ENCODE measurements around the gene HAO2.
"Not testable (repeated sequence)": the region's sequence is repeated elsewhere in the genome, so short reads cannot be mapped to it uniquely, and the experiment has no call there.

The HAO2 gene

GRCh38 chr1:119347858-119348257 is 20.7 kb upstream of the HAO2 start:
- Histone ChIP-seq H3K27ac (ENCODE audit: low read depth, low read length) (peak overlapping the region; percentile 49), H3K4me3 (ENCODE audit: low read depth, low read length) (no peak overlapping the region), H3K36me3 (ENCODE audit: control insufficient read depth, insufficient read depth, low read length) (no peaks in the 10 kb centered on the region), H3K9me3 (ENCODE audit: control insufficient read depth, insufficient read depth, low read length) (peaks cover 27% of the 10 kb centered on the region), H3K4me1 (ENCODE audit: control insufficient read depth, insufficient read depth, low read length) (peaks cover 27% of the 10 kb centered on the region), H3K9ac (ENCODE audit: low read depth, low read length) (no peak overlapping the region), H3K27me3 (ENCODE audit: control insufficient read depth, insufficient read depth, low read length) (no peaks in the 10 kb centered on the region)

- no peaks in the 10 kb centered on the region for H3K36me3 ChIP-seq (ENCODE audit: control insufficient read depth, insufficient read depth, low read length)
- H3K9ac ChIP-seq (ENCODE audit: low read depth, low read length) = no peak overlapping the region
- H3K27ac ChIP-seq (ENCODE audit: low read depth, low read length) = no peak overlapping the region
- H3K4me3 ChIP-seq (ENCODE audit: low read depth, low read length) = no peak overlapping the region
- no peaks in the 10 kb centered on the region for H3K27me3 ChIP-seq (ENCODE audit: control insufficient read depth, insufficient read depth, low read length)
- H3K4me1 ChIP-seq (ENCODE audit: control insufficient read depth, insufficient read depth, low read length) = peaks cover 20% of the 10 kb centered on the region
- peaks cover 24% of the 10 kb centered on the region for H3K9me3 ChIP-seq (ENCODE audit: control insufficient read depth, insufficient read depth, low read length)
Measured at GRCh38 chr1:119348941-119349340, 19.6 kb upstream of the HAO2 start.

- not testable (repeated sequence) for H3K9ac ChIP-seq (ENCODE audit: low read depth, low read length); H3K36me3 ChIP-seq (ENCODE audit: control insufficient read depth, insufficient read depth, low read length); H3K4me3 ChIP-seq (ENCODE audit: low read depth, low read length); H3K9me3 ChIP-seq (ENCODE audit: control insufficient read depth, insufficient read depth, low read length); H3K27me3 ChIP-seq (ENCODE audit: control insufficient read depth, insufficient read depth, low read length); H3K27ac ChIP-seq (ENCODE audit: low read depth, low read length)
- H3K4me1 ChIP-seq (ENCODE audit: control insufficient read depth, insufficient read depth, low read length) = peaks cover 25% of the 10 kb centered on the region
Measured at GRCh38 chr1:119350866-119351265, 17.7 kb upstream of the HAO2 start.

- Histone ChIP-seq H3K4me3 (ENCODE audit: low read depth, low read length) (no peak overlapping the region), H3K36me3 (ENCODE audit: control insufficient read depth, insufficient read depth, low read length) (no peaks in the 10 kb centered on the region), H3K27me3 (ENCODE audit: control insufficient read depth, insufficient read depth, low read length) (no peaks in the 10 kb centered on the region), H3K27ac (ENCODE audit: low read depth, low read length) (no peak overlapping the region), H3K9me3 (ENCODE audit: control insufficient read depth, insufficient read depth, low read length) (peaks cover 12% of the 10 kb centered on the region), H3K9ac (ENCODE audit: low read depth, low read length) (no peak overlapping the region), H3K4me1 (ENCODE audit: control insufficient read depth, insufficient read depth, low read length) (peaks cover 20% of the 10 kb centered on the region)
Measured at GRCh38 chr1:119351997-119352396, 16.6 kb upstream of the HAO2 start.

GRCh38 chr1:119353836-119354235 is 14.7 kb upstream of the HAO2 start:
- Histone ChIP-seq H3K4me1 (ENCODE audit: control insufficient read depth, insufficient read depth, low read length) (peaks cover 6% of the 10 kb centered on the region; the same call in 1 of the 2 replicates), H3K27me3 (ENCODE audit: control insufficient read depth, insufficient read depth, low read length) (no peaks in the 10 kb centered on the region), H3K9ac (ENCODE audit: low read depth, low read length) (no peak overlapping the region), H3K9me3 (ENCODE audit: control insufficient read depth, insufficient read depth, low read length) (peaks cover 6% of the 10 kb centered on the region; the same call in 1 of the 2 replicates), H3K4me3 (ENCODE audit: low read depth, low read length) (no peak overlapping the region), H3K36me3 (ENCODE audit: control insufficient read depth, insufficient read depth, low read length) (no peaks in the 10 kb centered on the region), H3K27ac (ENCODE audit: low read depth, low read length) (no peak overlapping the region)

GRCh38 chr1:119358636-119359035 is 9.9 kb upstream of the HAO2 start:
- no peaks in the 10 kb centered on the region for H3K36me3 ChIP-seq (ENCODE audit: control insufficient read depth, insufficient read depth, low read length)
- no peak overlapping the region for H3K27ac ChIP-seq (ENCODE audit: low read depth, low read length)
- peaks cover 6% of the 10 kb centered on the region; the same call in 1 of the 2 replicates for H3K9me3 ChIP-seq (ENCODE audit: control insufficient read depth, insufficient read depth, low read length)
- no peaks in the 10 kb centered on the region for H3K27me3 ChIP-seq (ENCODE audit: control insufficient read depth, insufficient read depth, low read length)
- no peak overlapping the region for H3K9ac ChIP-seq (ENCODE audit: low read depth, low read length)
- H3K4me1 ChIP-seq (ENCODE audit: control insufficient read depth, insufficient read depth, low read length) = peaks cover 8% of the 10 kb centered on the region; the same call in 1 of the 2 replicates
- no peak overlapping the region for H3K4me3 ChIP-seq (ENCODE audit: low read depth, low read length)

GRCh38 chr1:119359730-119360129 is 8.9 kb upstream of the HAO2 start:
- H3K4me1 ChIP-seq (ENCODE audit: control insufficient read depth, insufficient read depth, low read length) = peaks cover 3% of the 10 kb centered on the region; the same call in 1 of the 2 replicates
- H3K9me3 ChIP-seq (ENCODE audit: control insufficient read depth, insufficient read depth, low read length) = peaks cover 6% of the 10 kb centered on the region; the same call in 1 of the 2 replicates
- H3K27ac ChIP-seq (ENCODE audit: low read depth, low read length) = no peak overlapping the region
- no peak overlapping the region for H3K4me3 ChIP-seq (ENCODE audit: low read depth, low read length)
- no peak overlapping the region for H3K9ac ChIP-seq (ENCODE audit: low read depth, low read length)
- H3K27me3 ChIP-seq (ENCODE audit: control insufficient read depth, insufficient read depth, low read length) = no peaks in the 10 kb centered on the region
- no peaks in the 10 kb centered on the region for H3K36me3 ChIP-seq (ENCODE audit: control insufficient read depth, insufficient read depth, low read length)

- peaks cover 3% of the 10 kb centered on the region; the same call in 1 of the 2 replicates for H3K4me1 ChIP-seq (ENCODE audit: control insufficient read depth, insufficient read depth, low read length)
Measured at GRCh38 chr1:119361205-119361604, 7.4 kb upstream of the HAO2 start.

GRCh38 chr1:119361620-119362344 is 6.8 kb upstream of the HAO2 start:
- Histone ChIP-seq H3K27me3 (ENCODE audit: control insufficient read depth, insufficient read depth, low read length) (no peaks in the 10 kb centered on the region), H3K4me1 (ENCODE audit: control insufficient read depth, insufficient read depth, low read length) (peaks cover 3% of the 10 kb centered on the region; the same call in 1 of the 2 replicates), H3K27ac (ENCODE audit: low read depth, low read length) (no peak overlapping the region), H3K36me3 (ENCODE audit: control insufficient read depth, insufficient read depth, low read length) (no peaks in the 10 kb centered on the region), H3K4me3 (ENCODE audit: low read depth, low read length) (no peak overlapping the region), H3K9me3 (ENCODE audit: control insufficient read depth, insufficient read depth, low read length) (no peaks in the 10 kb centered on the region), H3K9ac (ENCODE audit: low read depth, low read length) (no peak overlapping the region)

More at GRCh38 chr1:119361205-119361604, 7.4 kb upstream of the HAO2 start:
- H3K9me3 ChIP-seq (ENCODE audit: control insufficient read depth, insufficient read depth, low read length) = peaks cover 2% of the 10 kb centered on the region; the same call in 1 of the 2 replicates
- no peaks in the 10 kb centered on the region for H3K36me3 ChIP-seq (ENCODE audit: control insufficient read depth, insufficient read depth, low read length)
- no peak overlapping the region for H3K9ac ChIP-seq (ENCODE audit: low read depth, low read length)
- no peak overlapping the region for H3K4me3 ChIP-seq (ENCODE audit: low read depth, low read length)
- H3K27me3 ChIP-seq (ENCODE audit: control insufficient read depth, insufficient read depth, low read length) = no peaks in the 10 kb centered on the region
- no peak overlapping the region for H3K27ac ChIP-seq (ENCODE audit: low read depth, low read length)

- no peaks in the 10 kb centered on the region for H3K36me3 ChIP-seq (ENCODE audit: control insufficient read depth, insufficient read depth, low read length)
- H3K27me3 ChIP-seq (ENCODE audit: control insufficient read depth, insufficient read depth, low read length) = no peaks in the 10 kb centered on the region
- peaks cover 3% of the 10 kb centered on the region; the same call in 1 of the 2 replicates for H3K4me1 ChIP-seq (ENCODE audit: control insufficient read depth, insufficient read depth, low read length)
- H3K9ac ChIP-seq (ENCODE audit: low read depth, low read length) = no peak overlapping the region
- H3K4me3 ChIP-seq (ENCODE audit: low read depth, low read length) = no peak overlapping the region
- no peak overlapping the region for H3K27ac ChIP-seq (ENCODE audit: low read depth, low read length)
- no peaks in the 10 kb centered on the region for H3K9me3 ChIP-seq (ENCODE audit: control insufficient read depth, insufficient read depth, low read length)
Measured at GRCh38 chr1:119363162-119363561, 5.4 kb upstream of the HAO2 start.

GRCh38 chr1:119364640-119365039 is 3.9 kb upstream of the HAO2 start:
- Histone ChIP-seq H3K27me3 (ENCODE audit: control insufficient read depth, insufficient read depth, low read length) (no peaks in the 10 kb centered on the region), H3K9me3 (ENCODE audit: control insufficient read depth, insufficient read depth, low read length) (no peaks in the 10 kb centered on the region), H3K27ac (ENCODE audit: low read depth, low read length) (no peak overlapping the region), H3K4me3 (ENCODE audit: low read depth, low read length) (no peak overlapping the region), H3K4me1 (ENCODE audit: control insufficient read depth, insufficient read depth, low read length) (peaks cover 3% of the 10 kb centered on the region; the same call in 1 of the 2 replicates), H3K9ac (ENCODE audit: low read depth, low read length) (no peak overlapping the region), H3K36me3 (ENCODE audit: control insufficient read depth, insufficient read depth, low read length) (no peaks in the 10 kb centered on the region)

Data from HUES48 (cell line).